HCT116 (cell line): Measurements from ENCODE around the gene KCNH2. TPM values are rescaled to one million over a fixed set of nuclear protein-coding genes. Genes with fewer than 3 reads are reported as not detected.

ENCODE experiments used
- ATAC-seq: fragments of 200-7000 bp; cut with Tn5 transposase; 2 replicates; pipeline ENCODE4 v1.9.1; 2020; ENCODE audit warnings: mild to moderate bottlenecking, moderate library complexity
- BruUV-seq: library from RNA; stranded (reverse); fragments of 400-500 nt; replicated peaks from 2 replicates; lab custom pipeline; 2021; lab: Mats Ljungman, UMichigan
- CTCF ChIA-PET: fragments of 300-600 bp; sonication (Branson Sonifier 250); formaldehyde crosslinking; loops from one replicate; lab custom pipeline; 2021; ENCODE audit warnings: antibody characterized with exemption; lab: Charles Lee
- POLR2A ChIA-PET: fragments of 300-600, 350-600 bp; sonication (Branson Sonifier 250); formaldehyde crosslinking; loops from one replicate; lab custom pipeline; 2021; ENCODE audit warnings: antibody characterized with exemption; lab: Charles Lee
- RAD21 ChIA-PET, 2 experiments: fragments of 300-600 bp; sonication (Branson Sonifier 250); formaldehyde crosslinking; loops; one replicate each; lab custom pipeline; 2023; ENCODE audit warnings: low total read pairs in 2 of 2; ENCODE audit not compliant: uncharacterized antibody in 2 of 2, unreplicated experiment in 2 of 2, low non-redundant PET in 1 of 2; lab: Charles Lee
- DNase-seq: peaks from one replicate; pipeline ENCODE4 v3.0.0-alpha.2; 2010; ENCODE audit warnings: low read depth, low spot score
- H2AFZ ChIP-seq: fragments of 200-600 bp; shearing (Covaris generic), sonication (generic); 2 replicates; pipeline ENCODE4 v1.6.1; 2017; ENCODE audit warnings: low read depth, mixed run types, mixed read lengths, antibody characterized with exemption, low read length; ENCODE audit not compliant: poor library complexity, severe bottlenecking
- H3K27ac ChIP-seq: 2 replicates; pipeline ENCODE4 v1.5.1; 2012; ENCODE audit warnings: low read depth, low read length
- H3K27me3 ChIP-seq: fragments of 200-600 bp; sonication (generic); 2 replicates; pipeline ENCODE4 v1.6.1; 2016; ENCODE audit warnings: mixed run types, low read length, mixed read lengths; ENCODE audit not compliant: insufficient read depth
- H3K36me3 ChIP-seq, 2 experiments: fragments of 200-500 bp in 1 of 2; fragments of 200-600 bp in 1 of 2; sonication (Bioruptor generic) in 1 of 2; sonication (generic) in 1 of 2; 2 replicates each; pipeline versions ENCODE4 v1.5.1 to v1.6.1; 2014 to 2016; ENCODE audit warnings: low read length in 2 of 2, inconsistent platforms in 1 of 2, mixed read lengths in 1 of 2, mixed run types in 1 of 2; ENCODE audit not compliant: insufficient read depth in 2 of 2, control insufficient read depth in 1 of 2
- H3K4me1 ChIP-seq, 2 experiments: fragments of 200-600 bp in 1 of 2; sonication (generic) in 1 of 2; 2 replicates each; pipeline versions ENCODE4 v1.5.1 to v1.6.1; 2012 to 2017; ENCODE audit warnings: low read length in 2 of 2, inconsistent platforms in 1 of 2, mild to moderate bottlenecking in 1 of 2, mixed read lengths in 1 of 2, mixed run types in 1 of 2, moderate library complexity in 1 of 2; ENCODE audit not compliant: insufficient read depth in 2 of 2, control insufficient read depth in 1 of 2
- H3K4me2 ChIP-seq: fragments of 200-600 bp; sonication (generic); 2 replicates; pipeline ENCODE4 v1.6.1; 2017; ENCODE audit warnings: mixed run types, low read length, mixed read lengths
- H3K4me3 ChIP-seq, 2 experiments: fragments of 200-600 bp in 1 of 2; sonication (generic) in 1 of 2; replicated peaks in 1 of 2; 2 replicates each; pipeline ENCODE4 v1.5.1; 2011 to 2016; ENCODE audit warnings: low read length in 2 of 2, control low read depth in 1 of 2, low read depth in 1 of 2, mild to moderate bottlenecking in 1 of 2, mixed read lengths in 1 of 2, mixed run types in 1 of 2
- H3K79me2 ChIP-seq: fragments of 200-600 bp; sonication (generic); 2 replicates; pipeline ENCODE4 v1.6.1; 2017; ENCODE audit warnings: mild to moderate bottlenecking, mixed run types, low read length, moderate library complexity, mixed read lengths; ENCODE audit not compliant: insufficient read depth
- H3K9ac ChIP-seq: fragments of 200-600 bp; sonication (generic); 2 replicates; pipeline ENCODE4 v1.6.1; 2016; ENCODE audit warnings: low read length, mixed read lengths
- H3K9me2 ChIP-seq: fragments of 200-600 bp; sonication (generic), shearing (Covaris generic); 2 replicates; pipeline ENCODE4 v1.6.1; 2017; ENCODE audit warnings: mixed run types, mild to moderate bottlenecking, moderate library complexity; ENCODE audit not compliant: insufficient read depth
- H3K9me3 ChIP-seq, 2 experiments: fragments of 200-500 bp in 1 of 2; fragments of 200-600 bp in 1 of 2; sonication (Bioruptor generic) in 1 of 2; sonication (generic) in 1 of 2; 2 replicates each; pipeline ENCODE4 v1.6.1; 2014 to 2017; ENCODE audit warnings: low read length in 2 of 2, mixed read lengths in 2 of 2, inconsistent platforms in 1 of 2, low read depth in 1 of 2, mild to moderate bottlenecking in 1 of 2, mixed run types in 1 of 2, moderate library complexity in 1 of 2; ENCODE audit not compliant: control insufficient read depth in 1 of 2, insufficient read depth in 1 of 2
- H4K20me1 ChIP-seq: fragments of 200-600 bp; sonication (generic), shearing (Covaris generic); 2 replicates; pipeline ENCODE4 v1.6.1; 2017; ENCODE audit warnings: mixed run types, mild to moderate bottlenecking, moderate library complexity; ENCODE audit not compliant: insufficient read depth
- CBX3 ChIP-seq: IDR thresholded peaks from 2 replicates; pipeline ENCODE4 v1.6.1; 2012; ENCODE audit warnings: low read depth
- CEBPB ChIP-seq: IDR thresholded peaks from 2 replicates; pipeline ENCODE4 v1.6.1; 2012; ENCODE audit warnings: low read depth
- EGR1 ChIP-seq: IDR thresholded peaks from 2 replicates; pipeline ENCODE4 v1.6.1; 2012; ENCODE audit warnings: low read depth
- ELF1 ChIP-seq: IDR thresholded peaks from 2 replicates; pipeline ENCODE4 v1.6.1; 2012; ENCODE audit warnings: low read depth, borderline replicate concordance
- EZH2phosphoT487 ChIP-seq: fragments of 200-600 bp; IDR thresholded peaks from 2 replicates; pipeline ENCODE4 v1.6.1; 2018; ENCODE audit warnings: antibody characterized with exemption, borderline replicate concordance
- JUND ChIP-seq: IDR thresholded peaks from 2 replicates; pipeline ENCODE4 v1.6.1; 2012
- POLR2A ChIP-seq: IDR thresholded peaks from 2 replicates; pipeline ENCODE4 v1.7.0; 2011; ENCODE audit warnings: borderline replicate concordance; ENCODE audit not compliant: insufficient read depth, insufficient read length; ENCODE audit errors: extremely low read depth
- POLR2AphosphoS5 ChIP-seq: IDR thresholded peaks from 2 replicates; pipeline ENCODE4 v1.6.1; 2011; ENCODE audit warnings: mild to moderate bottlenecking, low read depth, low read length, moderate library complexity
- RAD21 ChIP-seq: IDR thresholded peaks from 2 replicates; pipeline ENCODE4 v1.6.1; 2012; ENCODE audit warnings: low read depth, mild to moderate bottlenecking
- SP1 ChIP-seq: IDR thresholded peaks from 2 replicates; pipeline ENCODE4 v1.6.1; 2012; ENCODE audit warnings: low read depth
- TCF7L2 ChIP-seq: IDR thresholded peaks from 2 replicates; pipeline ENCODE4 v1.7.0; 2011; ENCODE audit warnings: borderline replicate concordance, inconsistent platforms; ENCODE audit not compliant: insufficient read depth, insufficient read length; ENCODE audit errors: extremely low read depth
- YY1 ChIP-seq: IDR thresholded peaks from 2 replicates; pipeline ENCODE4 v1.6.1; 2011; ENCODE audit warnings: low read length, low read depth, moderate library complexity, mild to moderate bottlenecking; ENCODE audit not compliant: insufficient replicate concordance; ENCODE audit errors: extremely low read depth
- ZFX ChIP-seq: fragments of 450-650 bp; IDR thresholded peaks from 2 replicates; pipeline ENCODE4 v1.6.1; 2017
- ZNF274 ChIP-seq: fragments of 200-500 bp; sonication (Bioruptor generic); IDR thresholded peaks from 2 replicates; pipeline ENCODE4 v1.6.1; 2014; ENCODE audit warnings: mild to moderate bottlenecking, low read depth, low read length, inconsistent platforms
- intact Hi-C: fragments of 100-400 bp; cut with micrococcal nuclease; formaldehyde crosslinking; loops from 2 replicates; pipeline ENCODE4 v1.10.0; 2022
- total RNA-seq: library from RNA; stranded (reverse); gene quantifications from one replicate; pipeline ENCODE4 v1.2.1, GENCODE V29; 2021; ENCODE audit not compliant: unreplicated experiment
- TF ChIP-seq, protein P1 (sequence below): IDR thresholded peaks from 2 replicates; pipeline ENCODE4 v1.6.1; 2012
- TF ChIP-seq, protein P2 (sequence below): IDR thresholded peaks from 2 replicates; pipeline ENCODE4 v1.6.1; 2011; ENCODE audit warnings: mild to moderate bottlenecking, low read length, moderate library complexity; ENCODE audit not compliant: insufficient replicate concordance; ENCODE audit errors: extremely low read depth
- TF ChIP-seq, protein P3 (sequence below): IDR thresholded peaks from 2 replicates; pipeline ENCODE4 v1.6.1; 2012
- TF ChIP-seq, protein P4 (sequence below): IDR thresholded peaks from 2 replicates; pipeline ENCODE4 v1.6.1; 2012; ENCODE audit warnings: low read depth
- TF ChIP-seq, protein P5 (sequence below), 3 experiments: fragments of 200-600 bp in 1 of 3; sonication (generic) in 1 of 3; IDR thresholded peaks in 2 of 3; conservative IDR thresholded peaks in 1 of 3; 2 replicates each; pipeline ENCODE4 v1.5.1; 2012 to 2017; ENCODE audit warnings: low read depth in 2 of 3, low read length in 2 of 3, antibody characterized with exemption in 1 of 3, borderline replicate concordance in 1 of 3, control low read depth in 1 of 3, mild to moderate bottlenecking in 1 of 3, mixed read lengths in 1 of 3, mixed run types in 1 of 3, moderate library complexity in 1 of 3; ENCODE audit not compliant: insufficient read depth in 1 of 3

The KCNH2 gene
- total RNA-seq, 1 experiment from 2014 or later: 9.7 TPM

DNA sequence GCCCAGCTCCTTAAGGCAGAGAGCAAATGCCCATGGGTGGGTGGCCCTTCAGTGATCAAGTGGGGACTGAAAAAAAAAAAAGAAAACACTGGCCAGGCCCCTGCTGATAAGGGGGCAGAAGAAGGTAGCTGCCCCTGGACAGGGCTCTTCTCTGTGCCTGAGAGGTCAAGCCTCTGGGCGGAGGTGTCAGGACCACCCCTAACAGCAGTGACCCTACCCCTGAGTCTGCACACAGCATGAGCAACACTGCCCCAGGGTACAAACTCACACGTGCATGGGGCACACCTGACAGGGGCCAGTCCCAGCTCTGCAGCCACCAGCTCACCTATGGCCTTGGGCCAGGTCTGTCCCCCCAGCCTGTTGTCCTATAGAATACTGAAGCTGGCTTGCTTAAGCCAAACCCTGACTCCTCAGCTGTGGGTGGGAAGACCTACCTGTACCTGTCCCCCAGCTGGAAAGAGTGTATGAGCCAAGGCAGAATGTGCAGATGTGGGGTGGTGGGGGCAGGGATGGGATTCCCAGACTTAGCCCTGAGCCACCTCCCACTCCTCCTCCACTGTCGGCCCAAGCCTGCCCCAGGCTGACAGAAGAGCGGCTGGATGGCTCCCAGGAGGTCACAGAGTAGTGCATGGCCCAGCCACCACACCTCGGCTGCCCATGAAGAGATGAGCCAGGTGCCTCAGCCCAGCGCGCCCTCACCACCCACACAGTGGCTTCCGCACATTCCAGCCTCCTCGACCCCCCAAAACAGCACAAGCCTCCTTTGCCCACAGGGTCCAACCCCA lies 23.7 kb downstream of the KCNH2 start:
- POLR2A ChIA-PET: no interaction called here
- Histone ChIP-seq H3K4me2 (no peak overlapping the region), H4K20me1 (no peaks in the 10 kb centered on the region), H3K79me2 (no peaks in the 10 kb centered on the region), H3K27me3 (no peaks in the 10 kb centered on the region), H3K9ac (no peak overlapping the region), H3K4me3 (no peak overlapping the region), H3K36me3 (no peaks in the 10 kb centered on the region), H3K9me2 (no peaks in the 10 kb centered on the region), H3K4me1 (no peaks in the 10 kb centered on the region), H3K9me3 (no peaks in the 10 kb centered on the region), H3K27ac (no peak overlapping the region), H2AFZ (no peak overlapping the region)
- intact Hi-C loops: no loop called here
- TF ChIP-seq CEBPB (no peak), ELF1 (no peak), POLR2A (no peak), EZH2phosphoT487 (no peak), ZFX (no peak), POLR2AphosphoS5 (no peak), TCF7L2 (no peak), SP1 (no peak), EGR1 (no peak), ZNF274 (no peak), RAD21 (no peak), YY1 (no peak), JUND (no peak), CBX3 (no peak)
- TF ChIP-seq, protein P1, sequence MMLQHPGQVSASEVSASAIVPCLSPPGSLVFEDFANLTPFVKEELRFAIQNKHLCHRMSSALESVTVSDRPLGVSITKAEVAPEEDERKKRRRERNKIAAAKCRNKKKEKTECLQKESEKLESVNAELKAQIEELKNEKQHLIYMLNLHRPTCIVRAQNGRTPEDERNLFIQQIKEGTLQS: no peak
- TF ChIP-seq, protein P2, sequence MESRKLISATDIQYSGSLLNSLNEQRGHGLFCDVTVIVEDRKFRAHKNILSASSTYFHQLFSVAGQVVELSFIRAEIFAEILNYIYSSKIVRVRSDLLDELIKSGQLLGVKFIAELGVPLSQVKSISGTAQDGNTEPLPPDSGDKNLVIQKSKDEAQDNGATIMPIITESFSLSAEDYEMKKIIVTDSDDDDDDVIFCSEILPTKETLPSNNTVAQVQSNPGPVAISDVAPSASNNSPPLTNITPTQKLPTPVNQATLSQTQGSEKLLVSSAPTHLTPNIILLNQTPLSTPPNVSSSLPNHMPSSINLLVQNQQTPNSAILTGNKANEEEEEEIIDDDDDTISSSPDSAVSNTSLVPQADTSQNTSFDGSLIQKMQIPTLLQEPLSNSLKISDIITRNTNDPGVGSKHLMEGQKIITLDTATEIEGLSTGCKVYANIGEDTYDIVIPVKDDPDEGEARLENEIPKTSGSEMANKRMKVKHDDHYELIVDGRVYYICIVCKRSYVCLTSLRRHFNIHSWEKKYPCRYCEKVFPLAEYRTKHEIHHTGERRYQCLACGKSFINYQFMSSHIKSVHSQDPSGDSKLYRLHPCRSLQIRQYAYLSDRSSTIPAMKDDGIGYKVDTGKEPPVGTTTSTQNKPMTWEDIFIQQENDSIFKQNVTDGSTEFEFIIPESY: no peak
- TF ChIP-seq, protein P3, sequence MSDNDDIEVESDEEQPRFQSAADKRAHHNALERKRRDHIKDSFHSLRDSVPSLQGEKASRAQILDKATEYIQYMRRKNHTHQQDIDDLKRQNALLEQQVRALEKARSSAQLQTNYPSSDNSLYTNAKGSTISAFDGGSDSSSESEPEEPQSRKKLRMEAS: no peak
- TF ChIP-seq, protein P4, sequence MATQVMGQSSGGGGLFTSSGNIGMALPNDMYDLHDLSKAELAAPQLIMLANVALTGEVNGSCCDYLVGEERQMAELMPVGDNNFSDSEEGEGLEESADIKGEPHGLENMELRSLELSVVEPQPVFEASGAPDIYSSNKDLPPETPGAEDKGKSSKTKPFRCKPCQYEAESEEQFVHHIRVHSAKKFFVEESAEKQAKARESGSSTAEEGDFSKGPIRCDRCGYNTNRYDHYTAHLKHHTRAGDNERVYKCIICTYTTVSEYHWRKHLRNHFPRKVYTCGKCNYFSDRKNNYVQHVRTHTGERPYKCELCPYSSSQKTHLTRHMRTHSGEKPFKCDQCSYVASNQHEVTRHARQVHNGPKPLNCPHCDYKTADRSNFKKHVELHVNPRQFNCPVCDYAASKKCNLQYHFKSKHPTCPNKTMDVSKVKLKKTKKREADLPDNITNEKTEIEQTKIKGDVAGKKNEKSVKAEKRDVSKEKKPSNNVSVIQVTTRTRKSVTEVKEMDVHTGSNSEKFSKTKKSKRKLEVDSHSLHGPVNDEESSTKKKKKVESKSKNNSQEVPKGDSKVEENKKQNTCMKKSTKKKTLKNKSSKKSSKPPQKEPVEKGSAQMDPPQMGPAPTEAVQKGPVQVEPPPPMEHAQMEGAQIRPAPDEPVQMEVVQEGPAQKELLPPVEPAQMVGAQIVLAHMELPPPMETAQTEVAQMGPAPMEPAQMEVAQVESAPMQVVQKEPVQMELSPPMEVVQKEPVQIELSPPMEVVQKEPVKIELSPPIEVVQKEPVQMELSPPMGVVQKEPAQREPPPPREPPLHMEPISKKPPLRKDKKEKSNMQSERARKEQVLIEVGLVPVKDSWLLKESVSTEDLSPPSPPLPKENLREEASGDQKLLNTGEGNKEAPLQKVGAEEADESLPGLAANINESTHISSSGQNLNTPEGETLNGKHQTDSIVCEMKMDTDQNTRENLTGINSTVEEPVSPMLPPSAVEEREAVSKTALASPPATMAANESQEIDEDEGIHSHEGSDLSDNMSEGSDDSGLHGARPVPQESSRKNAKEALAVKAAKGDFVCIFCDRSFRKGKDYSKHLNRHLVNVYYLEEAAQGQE: no peak
- TF ChIP-seq, protein P5, sequence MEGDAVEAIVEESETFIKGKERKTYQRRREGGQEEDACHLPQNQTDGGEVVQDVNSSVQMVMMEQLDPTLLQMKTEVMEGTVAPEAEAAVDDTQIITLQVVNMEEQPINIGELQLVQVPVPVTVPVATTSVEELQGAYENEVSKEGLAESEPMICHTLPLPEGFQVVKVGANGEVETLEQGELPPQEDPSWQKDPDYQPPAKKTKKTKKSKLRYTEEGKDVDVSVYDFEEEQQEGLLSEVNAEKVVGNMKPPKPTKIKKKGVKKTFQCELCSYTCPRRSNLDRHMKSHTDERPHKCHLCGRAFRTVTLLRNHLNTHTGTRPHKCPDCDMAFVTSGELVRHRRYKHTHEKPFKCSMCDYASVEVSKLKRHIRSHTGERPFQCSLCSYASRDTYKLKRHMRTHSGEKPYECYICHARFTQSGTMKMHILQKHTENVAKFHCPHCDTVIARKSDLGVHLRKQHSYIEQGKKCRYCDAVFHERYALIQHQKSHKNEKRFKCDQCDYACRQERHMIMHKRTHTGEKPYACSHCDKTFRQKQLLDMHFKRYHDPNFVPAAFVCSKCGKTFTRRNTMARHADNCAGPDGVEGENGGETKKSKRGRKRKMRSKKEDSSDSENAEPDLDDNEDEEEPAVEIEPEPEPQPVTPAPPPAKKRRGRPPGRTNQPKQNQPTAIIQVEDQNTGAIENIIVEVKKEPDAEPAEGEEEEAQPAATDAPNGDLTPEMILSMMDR (IDR thresholded peaks at IDR 0.05 in 2 of 3, conservative IDR thresholded peaks at IDR 0.05 in 1 of 3; ENCODE audit: borderline replicate concordance in 1 of 3, insufficient read depth in 1 of 3, low read depth in 2 of 3, low read length in 2 of 3): no peak
- no TSS peak for BruUV-seq
- RAD21 ChIA-PET: no interaction called here
- ATAC-seq (no peak), DNase-seq (no peak)
- CTCF ChIA-PET: no interaction called here
